Fibroblast of lung (primary cell): ENCODE data around the gene MRS2.
"Not testable (repeated sequence)": the region's sequence is repeated elsewhere in the genome, so short reads cannot be mapped to it uniquely, and the experiment has no call there.

Source experiments
- CTCF ChIP-seq, 2 donors: IDR thresholded peaks in 1 of 2; conservative IDR thresholded peaks in 1 of 2; 1 replicate in 1 of 2; 2 replicates in 1 of 2; pipeline ENCODE4 v1.5.1; 2011 to 2012; ENCODE audit warnings: low read length in 2 of 2, control low read depth in 1 of 2, inconsistent platforms in 1 of 2, low read depth in 1 of 2, mild to moderate bottlenecking in 1 of 2
- EZH2 ChIP-seq: IDR thresholded peaks from 2 replicates; pipeline ENCODE4 v1.5.1; 2012; ENCODE audit warnings: low read length, control low read depth, mild to moderate bottlenecking; ENCODE audit errors: missing control alignments

- TF ChIP-seq CTCF (conservative IDR thresholded peaks at IDR 0.05 in 1 of 2, IDR thresholded peaks at IDR 0.05 in 1 of 2; ENCODE audit: low read depth in 1 of 2, low read length in 2 of 2); EZH2: not testable (repeated sequence)
Observed at GRCh38 chr6:24365103-24365633, 37.6 kb upstream of the MRS2 start.
